SK-N-SH (cell line): ENCODE measurements around the gene AP1B1. TPM values are rescaled to one million over a fixed set of nuclear protein-coding genes. Genes with fewer than 3 reads are reported as not detected.

ENCODE experiments used
- CTCF ChIA-PET: fragments of 300-600, 350-600 bp; formaldehyde crosslinking; extraction: SDS; loops from one replicate; lab custom pipeline; 2021; lab: Yijun Ruan, JAX
- POLR2A ChIA-PET: fragments of 350-600 bp; sonication (Branson Sonifier 250); formaldehyde crosslinking; extraction: SDS; loops from one replicate; lab custom pipeline; 2020; ENCODE audit warnings: antibody characterized with exemption, inconsistent platforms; lab: Yijun Ruan, JAX
- DNase-seq: peaks from one replicate; pipeline ENCODE4 v3.0.0; 2012
- H2AFZ ChIP-seq: fragments of 200-600 bp; sonication (generic); 2 replicates; pipeline ENCODE4 v1.8.1; 2016; ENCODE audit warnings: antibody characterized with exemption, mild to moderate bottlenecking, low read depth
- H3F3A ChIP-seq: fragments of 200-600 bp; sonication (generic); replicated peaks from 2 replicates; pipeline ENCODE3; 2016; ENCODE audit warnings: antibody characterized with exemption, mild to moderate bottlenecking; ENCODE audit not compliant: insufficient read depth
- H3K27ac ChIP-seq, 2 experiments: fragments of 200-500 bp in 1 of 2; fragments of 200-600 bp in 1 of 2; sonication (Bioruptor generic) in 1 of 2; sonication (generic), shearing (Covaris generic) in 1 of 2; 2 replicates each; pipeline versions ENCODE4 v1.5.1 to v1.6.1; 2014 to 2016; ENCODE audit warnings: low read depth in 2 of 2, inconsistent platforms in 1 of 2, low read length in 1 of 2, mild to moderate bottlenecking in 1 of 2, mixed read lengths in 1 of 2
- H3K27me3 ChIP-seq: fragments of 200-600 bp; sonication (generic), shearing (Covaris generic); 2 replicates; pipeline ENCODE4 v1.6.1; 2016; ENCODE audit warnings: mixed run types; ENCODE audit not compliant: insufficient read depth
- H3K36me3 ChIP-seq, 2 experiments: fragments of 200-500 bp in 1 of 2; fragments of 200-600 bp in 1 of 2; sonication (Bioruptor generic) in 1 of 2; sonication (generic) in 1 of 2; replicated peaks in 1 of 2; 2 replicates each; pipeline versions ENCODE3 to v1.5.1; 2014 to 2016; ENCODE audit warnings: low read length in 1 of 2, mild to moderate bottlenecking in 1 of 2; ENCODE audit not compliant: insufficient read depth in 2 of 2, control insufficient read depth in 1 of 2
- H3K4me1 ChIP-seq, 2 experiments: fragments of 200-500 bp in 1 of 2; fragments of 200-600 bp in 1 of 2; sonication (Bioruptor generic) in 1 of 2; sonication (generic), shearing (Covaris generic) in 1 of 2; 2 replicates each; pipeline versions ENCODE4 v1.5.1 to v1.6.1; 2014 to 2016; ENCODE audit warnings: low read depth in 1 of 2, low read length in 1 of 2, mixed run types in 1 of 2; ENCODE audit not compliant: insufficient read depth in 2 of 2, control insufficient read depth in 1 of 2
- H3K4me2 ChIP-seq: fragments of 200-600 bp; sonication (generic), shearing (Covaris generic); 2 replicates; pipeline ENCODE4 v1.6.1; 2017; ENCODE audit warnings: mixed run types
- H3K4me3 ChIP-seq, 2 experiments: fragments of 200-500 bp in 1 of 2; fragments of 200-600 bp in 1 of 2; sonication (Bioruptor generic) in 1 of 2; sonication (generic), shearing (Covaris generic) in 1 of 2; 2 replicates each; pipeline versions ENCODE4 v1.5.1 to v1.8.1; 2014 to 2016; ENCODE audit warnings: low read depth in 2 of 2, inconsistent platforms in 1 of 2, low read length in 1 of 2, mild to moderate bottlenecking in 1 of 2, mixed read lengths in 1 of 2, moderate library complexity in 1 of 2
- H3K79me2 ChIP-seq: fragments of 200-600 bp; sonication (generic); 2 replicates; pipeline ENCODE4 v1.8.1; 2017; ENCODE audit warnings: mild to moderate bottlenecking; ENCODE audit not compliant: insufficient read depth
- H3K9ac ChIP-seq: fragments of 200-600 bp; sonication (generic); 2 replicates; pipeline ENCODE4 v1.6.1; 2017; ENCODE audit warnings: mixed run types
- H3K9me2 ChIP-seq: fragments of 200-600 bp; sonication (generic); 2 replicates; pipeline ENCODE4 v1.6.1; 2017; ENCODE audit warnings: mixed run types
- H3K9me3 ChIP-seq: fragments of 200-600 bp; sonication (generic); 2 replicates; pipeline ENCODE4 v1.6.1; 2017; ENCODE audit warnings: mixed run types, mild to moderate bottlenecking, moderate library complexity
- H4K20me1 ChIP-seq: fragments of 200-600 bp; sonication (generic); 2 replicates; pipeline ENCODE4 v1.6.1; 2017; ENCODE audit warnings: mild to moderate bottlenecking, mixed run types; ENCODE audit not compliant: insufficient read depth
- EP300 ChIP-seq, 2 experiments: IDR thresholded peaks; 2 replicates each; pipeline versions ENCODE4 v1.4.0 to v1.6.1; 2012; ENCODE audit warnings: borderline replicate concordance in 1 of 2, low read depth in 1 of 2, low read length in 1 of 2
- FOSL2 ChIP-seq: IDR thresholded peaks from 2 replicates; pipeline ENCODE4 v1.4.0; 2012; ENCODE audit warnings: low read depth, mild to moderate bottlenecking, moderate library complexity, borderline replicate concordance
- FOXJ3 ChIP-seq: sonication (generic); formaldehyde crosslinking; IDR thresholded peaks from 2 replicates; pipeline ENCODE4 v1.5.1; 2020; ENCODE audit warnings: mild to moderate bottlenecking, missing genetic modification reagents
- FOXM1 ChIP-seq: IDR thresholded peaks from 2 replicates; pipeline ENCODE4 v1.4.0; 2012; ENCODE audit warnings: low read depth, mild to moderate bottlenecking
- MEF2A ChIP-seq: IDR thresholded peaks from 2 replicates; pipeline ENCODE4 v1.4.0; 2012; ENCODE audit warnings: low read depth, borderline replicate concordance
- NFIC ChIP-seq: IDR thresholded peaks from 2 replicates; pipeline ENCODE4 v1.4.0; 2012; ENCODE audit warnings: borderline replicate concordance
- NRF1 ChIP-seq: IDR thresholded peaks from 2 replicates; pipeline ENCODE4 v1.6.1; 2012; ENCODE audit warnings: low read depth, mild to moderate bottlenecking, low read length
- PBX3 ChIP-seq: IDR thresholded peaks from 2 replicates; pipeline ENCODE4; 2012
- RXRA ChIP-seq: IDR thresholded peaks from 2 replicates; pipeline ENCODE4 v1.4.0; 2012; ENCODE audit warnings: low read depth, mild to moderate bottlenecking, borderline replicate concordance
- TAF1 ChIP-seq: IDR thresholded peaks from 2 replicates; pipeline ENCODE4 v1.6.1; 2012; ENCODE audit warnings: low read depth, mild to moderate bottlenecking, low read length, moderate library complexity, borderline replicate concordance
- USF1 ChIP-seq: IDR thresholded peaks from 2 replicates; pipeline ENCODE4 v1.4.0; 2012; ENCODE audit warnings: low read depth, borderline replicate concordance
- ZBTB33 ChIP-seq: IDR thresholded peaks from 2 replicates; pipeline ENCODE4 v1.4.0; 2012; ENCODE audit warnings: low read depth, borderline replicate concordance
- WGBS: methylation state at CpG from one replicate; pipeline ENCODE4 v1.1.6; 2017; ENCODE audit warnings: low lambda C conversion rate; 5-methylcytosine and 5-hydroxymethylcytosine counted together
- polyA plus RNA-seq, 3 experiments: library from polyadenylated mRNA; depleted of rRNA; stranded (reverse); fragments of >200 nt; gene quantifications; 2 replicates each; pipeline ENCODE4 v1.2.3, GENCODE V29; 2012
- TF ChIP-seq, protein P1 (sequence below): IDR thresholded peaks from 2 replicates; pipeline ENCODE4 v1.6.1; 2012; ENCODE audit warnings: mild to moderate bottlenecking, low read depth, low read length, moderate library complexity
- TF ChIP-seq, protein P2 (sequence below): fragments of 200-600 bp; sonication (generic); IDR thresholded peaks from 2 replicates; pipeline ENCODE4 v1.6.1; 2017; ENCODE audit warnings: antibody characterized with exemption, mild to moderate bottlenecking, moderate library complexity

AP1B1 gene
- polyA plus RNA-seq, 1 of the 3 experiments (the other 2 are of a cell fraction) = 51.9 TPM

DNA sequence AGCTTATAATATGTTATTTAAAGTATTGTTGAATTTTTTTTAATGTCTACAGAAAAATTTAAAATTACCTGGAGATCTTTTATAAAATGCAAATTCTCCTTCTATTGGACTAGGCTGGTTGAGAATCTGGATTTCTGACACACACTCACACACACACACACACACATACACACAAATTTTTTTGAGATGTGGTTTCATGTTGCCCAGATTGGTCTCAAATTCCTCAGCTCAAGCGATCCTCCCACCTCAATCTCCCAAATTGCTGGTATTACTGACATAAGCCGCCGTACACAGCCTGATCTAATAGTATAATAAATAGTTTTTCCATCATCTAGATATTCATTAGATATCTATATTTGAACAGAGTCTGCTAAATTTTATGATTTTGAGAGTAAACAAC lies 45.5 kb upstream of the AP1B1 start:
- 90% methylated on average over 3 of the region's 3 CpGs for WGBS
- TF ChIP-seq FOXJ3 (CRISPR knock-in tag) (no peak), FOSL2 (no peak), NFIC (no peak), MEF2A (no peak), RXRA (no peak), FOXM1 (no peak), EP300 (IDR thresholded peaks at IDR 0.05; ENCODE audit: borderline replicate concordance in 1 of 2, low read depth in 1 of 2, low read length in 1 of 2) (no peak), NRF1 (no peak), ZBTB33 (no peak), PBX3 (no peak), USF1 (no peak), TAF1 (no peak)
- TF ChIP-seq, protein P1, sequence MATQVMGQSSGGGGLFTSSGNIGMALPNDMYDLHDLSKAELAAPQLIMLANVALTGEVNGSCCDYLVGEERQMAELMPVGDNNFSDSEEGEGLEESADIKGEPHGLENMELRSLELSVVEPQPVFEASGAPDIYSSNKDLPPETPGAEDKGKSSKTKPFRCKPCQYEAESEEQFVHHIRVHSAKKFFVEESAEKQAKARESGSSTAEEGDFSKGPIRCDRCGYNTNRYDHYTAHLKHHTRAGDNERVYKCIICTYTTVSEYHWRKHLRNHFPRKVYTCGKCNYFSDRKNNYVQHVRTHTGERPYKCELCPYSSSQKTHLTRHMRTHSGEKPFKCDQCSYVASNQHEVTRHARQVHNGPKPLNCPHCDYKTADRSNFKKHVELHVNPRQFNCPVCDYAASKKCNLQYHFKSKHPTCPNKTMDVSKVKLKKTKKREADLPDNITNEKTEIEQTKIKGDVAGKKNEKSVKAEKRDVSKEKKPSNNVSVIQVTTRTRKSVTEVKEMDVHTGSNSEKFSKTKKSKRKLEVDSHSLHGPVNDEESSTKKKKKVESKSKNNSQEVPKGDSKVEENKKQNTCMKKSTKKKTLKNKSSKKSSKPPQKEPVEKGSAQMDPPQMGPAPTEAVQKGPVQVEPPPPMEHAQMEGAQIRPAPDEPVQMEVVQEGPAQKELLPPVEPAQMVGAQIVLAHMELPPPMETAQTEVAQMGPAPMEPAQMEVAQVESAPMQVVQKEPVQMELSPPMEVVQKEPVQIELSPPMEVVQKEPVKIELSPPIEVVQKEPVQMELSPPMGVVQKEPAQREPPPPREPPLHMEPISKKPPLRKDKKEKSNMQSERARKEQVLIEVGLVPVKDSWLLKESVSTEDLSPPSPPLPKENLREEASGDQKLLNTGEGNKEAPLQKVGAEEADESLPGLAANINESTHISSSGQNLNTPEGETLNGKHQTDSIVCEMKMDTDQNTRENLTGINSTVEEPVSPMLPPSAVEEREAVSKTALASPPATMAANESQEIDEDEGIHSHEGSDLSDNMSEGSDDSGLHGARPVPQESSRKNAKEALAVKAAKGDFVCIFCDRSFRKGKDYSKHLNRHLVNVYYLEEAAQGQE = no peak
- TF ChIP-seq, protein P2, sequence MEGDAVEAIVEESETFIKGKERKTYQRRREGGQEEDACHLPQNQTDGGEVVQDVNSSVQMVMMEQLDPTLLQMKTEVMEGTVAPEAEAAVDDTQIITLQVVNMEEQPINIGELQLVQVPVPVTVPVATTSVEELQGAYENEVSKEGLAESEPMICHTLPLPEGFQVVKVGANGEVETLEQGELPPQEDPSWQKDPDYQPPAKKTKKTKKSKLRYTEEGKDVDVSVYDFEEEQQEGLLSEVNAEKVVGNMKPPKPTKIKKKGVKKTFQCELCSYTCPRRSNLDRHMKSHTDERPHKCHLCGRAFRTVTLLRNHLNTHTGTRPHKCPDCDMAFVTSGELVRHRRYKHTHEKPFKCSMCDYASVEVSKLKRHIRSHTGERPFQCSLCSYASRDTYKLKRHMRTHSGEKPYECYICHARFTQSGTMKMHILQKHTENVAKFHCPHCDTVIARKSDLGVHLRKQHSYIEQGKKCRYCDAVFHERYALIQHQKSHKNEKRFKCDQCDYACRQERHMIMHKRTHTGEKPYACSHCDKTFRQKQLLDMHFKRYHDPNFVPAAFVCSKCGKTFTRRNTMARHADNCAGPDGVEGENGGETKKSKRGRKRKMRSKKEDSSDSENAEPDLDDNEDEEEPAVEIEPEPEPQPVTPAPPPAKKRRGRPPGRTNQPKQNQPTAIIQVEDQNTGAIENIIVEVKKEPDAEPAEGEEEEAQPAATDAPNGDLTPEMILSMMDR = no peak

More for the DNA sequence above, 45.5 kb upstream of the AP1B1 start:
- H3K9me3 ChIP-seq = no peaks in the 10 kb centered on the region
- no peak for DNase-seq
- ChIA-PET CTCF (no interaction called here), POLR2A (no interaction called here)
- no peak overlapping the region for H3K4me3 ChIP-seq
- H3K27me3 ChIP-seq = peaks cover 18% of the 10 kb centered on the region; the same call in 1 of the 2 replicates
- H3K4me2 ChIP-seq = no peak overlapping the region
- H3K27ac ChIP-seq = no peak overlapping the region
- H3F3A ChIP-seq = no peaks in the 10 kb centered on the region
- no peaks in the 10 kb centered on the region for H4K20me1 ChIP-seq
- H3K36me3 ChIP-seq = no peaks in the 10 kb centered on the region
- H3K79me2 ChIP-seq = no peaks in the 10 kb centered on the region
- H2AFZ ChIP-seq = no peak overlapping the region
- no peaks in the 10 kb centered on the region for H3K9me2 ChIP-seq
- H3K9ac ChIP-seq = no peak overlapping the region
- H3K4me1 ChIP-seq = peaks cover 0 to 6% of the 10 kb centered on the region in 2 experiments; a peak in 1 of 4 replicates
